IMR-90 (cell line): ENCODE results near the gene ZNG1C.
"Not testable (repeated sequence)": the region's sequence is repeated elsewhere in the genome, so short reads cannot be mapped to it uniquely, and the experiment has no call there.

ENCODE experiments used
- CEBPB ChIP-seq: IDR thresholded peaks from 2 replicates; pipeline ENCODE4 v1.6.1; 2012; ENCODE audit warnings: low read depth, low read length, improper control_type of control experiment
- CHD1 ChIP-seq: IDR thresholded peaks from 2 replicates; pipeline ENCODE4 v1.6.1; 2012; ENCODE audit warnings: low read depth, low read length, improper control_type of control experiment
- CTCF ChIP-seq: conservative IDR thresholded peaks from 2 replicates; pipeline ENCODE4 v1.5.1; 2012; ENCODE audit warnings: mild to moderate bottlenecking, low read depth, low read length, improper control_type of control experiment
- POLR2A ChIP-seq: IDR thresholded peaks from 2 replicates; pipeline ENCODE4 v1.6.1; 2012; ENCODE audit warnings: mild to moderate bottlenecking, low read depth, low read length
- SMC3 ChIP-seq: fragments of 150-350 bp; IDR thresholded peaks from 2 replicates; pipeline ENCODE4 v1.6.1; 2016; ENCODE audit warnings: low read depth, mild to moderate bottlenecking, antibody characterized with exemption, low read length, moderate library complexity

GRCh38 chr9:68304777-68305176 is 63.0 kb downstream of the ZNG1C start:
- not testable (repeated sequence) for TF ChIP-seq POLR2A, CEBPB, CHD1, CTCF, SMC3
